DND-41 (cell line): ENCODE measurements around the gene CXCR5.

ENCODE experiments used
- CTCF ChIP-seq: IDR thresholded peaks from 2 replicates; pipeline ENCODE4 v1.5.1; 2012; ENCODE audit warnings: borderline replicate concordance, low read length, moderate library complexity, mild to moderate bottlenecking; ENCODE audit not compliant: poor library complexity, severe bottlenecking; ENCODE audit errors: extremely low read depth
- EZH2 ChIP-seq: IDR thresholded peaks from 3 replicates; pipeline ENCODE4 v1.6.1; 2012; ENCODE audit warnings: borderline replicate concordance, low read depth, mild to moderate bottlenecking, moderate library complexity, low read length, inconsistent platforms; ENCODE audit not compliant: severe bottlenecking

- TF ChIP-seq CTCF (no peak), EZH2 (no peak)
Measured at GRCh38 chr11:118859973-118860372, 23.7 kb upstream of the CXCR5 start.
